K562 (cell line): ENCODE measurements around the gene CTCFL. TPM values are rescaled to one million over a fixed set of nuclear protein-coding genes. Genes with fewer than 3 reads are reported as not detected.

Experiments used
- ATAC-seq: fragments of 200-7000 bp; cut with Tn5 transposase; 3 replicates; pipeline ENCODE4 v1.9.1; 2020; ENCODE audit warnings: moderate library complexity
- BruUV-seq: library from RNA; stranded (reverse); fragments of 400-500 nt; replicated peaks from 2 replicates; lab custom pipeline; 2021; lab: Mats Ljungman, UMichigan
- CTCF ChIA-PET: fragments of 300-600 bp; formaldehyde crosslinking; extraction: SDS; loops from one replicate; lab custom pipeline; 2021; ENCODE audit warnings: low intra/inter-chr PET ratio; lab: Yijun Ruan, JAX
- POLR2A ChIA-PET: fragments of 300-600, 350-650 bp; sonication (Branson Sonifier 250); formaldehyde crosslinking; extraction: SDS; loops from one replicate; lab custom pipeline; 2021; ENCODE audit warnings: antibody characterized with exemption, inconsistent platforms; lab: Yijun Ruan, JAX
- DNase-seq, 4 experiments: peaks; one replicate each; pipeline versions ENCODE4 v3.0.0 to v3.0.0-alpha.2; 2011 to 2018; ENCODE audit warnings: low spot score in 3 of 4, mixed read lengths in 3 of 4; ENCODE audit errors: extremely low read depth in 1 of 4
- FAIRE-seq: peaks from 2 replicates; lab custom pipeline; 2011; peaks lifted over from hg19 to GRCh38; lab: Jason Lieb, UNC
- H2AFZ ChIP-seq: 2 replicates; pipeline ENCODE4 v1.6.0; 2011; ENCODE audit warnings: low read depth, low read length, control low read depth, inconsistent platforms
- H3K27ac ChIP-seq: fragments of 200-600 bp; 3 replicates; pipeline ENCODE4 v1.8.0; 2011; ENCODE audit warnings: low read depth, mild to moderate bottlenecking, control low read depth, inconsistent platforms, low read length, moderate library complexity, mixed read lengths; ENCODE audit errors: extremely low read depth
- H3K27me3 ChIP-seq, 2 experiments: fragments of 300-600 bp in 1 of 2; 2 replicates in 1 of 2; 3 replicates in 1 of 2; pipeline versions ENCODE4 v1.6.0 to v1.8.0; 2011; ENCODE audit warnings: inconsistent platforms in 2 of 2, low read length in 2 of 2, mild to moderate bottlenecking in 1 of 2, mixed read lengths in 1 of 2, moderate library complexity in 1 of 2; ENCODE audit not compliant: control insufficient read depth in 2 of 2, insufficient read depth in 2 of 2
- H3K36me3 ChIP-seq: fragments of 300-600 bp; 3 replicates; pipeline ENCODE4 v1.8.0; 2011; ENCODE audit warnings: mild to moderate bottlenecking, low read length, inconsistent platforms; ENCODE audit not compliant: control insufficient read depth, insufficient read depth
- H3K4me1 ChIP-seq, 2 experiments: fragments of 200-600 bp in 1 of 2; replicated peaks in 1 of 2; 2 replicates in 1 of 2; 3 replicates in 1 of 2; pipeline versions ENCODE4 v1.5.1 to v1.8.0; 2011; ENCODE audit warnings: inconsistent platforms in 2 of 2, low read length in 2 of 2, mild to moderate bottlenecking in 1 of 2, mixed read lengths in 1 of 2, moderate library complexity in 1 of 2; ENCODE audit not compliant: control insufficient read depth in 2 of 2, insufficient read depth in 2 of 2
- H3K4me2 ChIP-seq: 2 replicates; pipeline ENCODE4 v1.6.1; 2011; ENCODE audit warnings: low read length, control low read depth, inconsistent platforms, mixed read lengths; ENCODE audit not compliant: insufficient read depth
- H3K4me3 ChIP-seq: fragments of 200-600 bp; sonication (generic), shearing (Covaris generic); 2 replicates; pipeline ENCODE4 v1.5.1; 2016; ENCODE audit warnings: control low read depth, inconsistent platforms
- H3K79me2 ChIP-seq: fragments of 200-600 bp; 3 replicates; pipeline ENCODE4 v1.8.0; 2011; ENCODE audit warnings: low read length, inconsistent platforms; ENCODE audit not compliant: control insufficient read depth, insufficient read depth
- H3K9ac ChIP-seq, 2 experiments: 2 replicates each; pipeline versions ENCODE4 v1.6.0 to v1.6.1; 2011; ENCODE audit warnings: low read depth in 2 of 2, low read length in 2 of 2, control low read depth in 1 of 2, inconsistent platforms in 1 of 2, mild to moderate bottlenecking in 1 of 2, mixed read lengths in 1 of 2; ENCODE audit not compliant: insufficient read depth in 1 of 2
- H3K9me1 ChIP-seq: one replicate; pipeline ENCODE4 v1.6.0; 2011; ENCODE audit warnings: inconsistent platforms, mild to moderate bottlenecking, low read length, moderate library complexity; ENCODE audit not compliant: control insufficient read depth, insufficient read depth
- H3K9me3 ChIP-seq: replicated peaks from 2 replicates; pipeline ENCODE4 v1.5.1; 2011; ENCODE audit warnings: low read depth, low read length, inconsistent platforms; ENCODE audit not compliant: control insufficient read depth, insufficient read depth
- H4K20me1 ChIP-seq: replicated peaks from 2 replicates; pipeline ENCODE4 v1.6.1; 2011; ENCODE audit warnings: low read length, inconsistent platforms, mixed read lengths; ENCODE audit not compliant: control insufficient read depth, insufficient read depth
- BCOR ChIP-seq: fragments of 450-650 bp; IDR thresholded peaks from 2 replicates; pipeline ENCODE4 v1.6.1; 2016
- CLOCK ChIP-seq: fragments of 250-450 bp; sonication (Bioruptor Pico); IDR thresholded peaks from 2 replicates; pipeline ENCODE4 v1.4.0; 2020; ENCODE audit warnings: mild to moderate bottlenecking, moderate library complexity, borderline replicate concordance
- E2F6 ChIP-seq, 2 experiments: IDR thresholded peaks; 2 replicates each; pipeline ENCODE4 v1.6.1; 2011; ENCODE audit warnings: borderline replicate concordance in 1 of 2, control low read depth in 1 of 2, low read depth in 1 of 2, low read length in 1 of 2, mild to moderate bottlenecking in 1 of 2, mixed read lengths in 1 of 2, moderate library complexity in 1 of 2; ENCODE audit not compliant: insufficient read depth in 1 of 2, insufficient read length in 1 of 2, poor library complexity in 1 of 2, severe bottlenecking in 1 of 2; ENCODE audit errors: extremely low read depth in 1 of 2
- FOXJ2 ChIP-seq: fragments of 200-800 bp; sonication (Bioruptor generic); IDR thresholded peaks from 2 replicates; pipeline ENCODE4 v1.6.1; 2016; ENCODE audit warnings: missing genetic modification characterization, missing compliant biosample characterization
- GABPA ChIP-seq: fragments of 200-800 bp; sonication (Bioruptor generic); conservative IDR thresholded peaks from 2 replicates; pipeline ENCODE4 v1.6.1; 2016; ENCODE audit warnings: low read depth, missing genetic modification characterization, missing compliant biosample characterization
- HCFC1 ChIP-seq: IDR thresholded peaks from 2 replicates; pipeline ENCODE4 v1.6.1; 2012; ENCODE audit warnings: low read depth, low read length, improper control_type of control experiment
- HLTF ChIP-seq: fragments of 450-650 bp; IDR thresholded peaks from 2 replicates; pipeline ENCODE4 v1.6.1; 2016
- HMG20B ChIP-seq: fragments of 250-450 bp; sonication (Bioruptor Pico); IDR thresholded peaks from 2 replicates; pipeline ENCODE4 v1.5.0; 2021; ENCODE audit warnings: mild to moderate bottlenecking
- MTA3 ChIP-seq: fragments of 450-650 bp; formaldehyde crosslinking; IDR thresholded peaks from 2 replicates; pipeline ENCODE4 v1.6.1; 2017; ENCODE audit warnings: mild to moderate bottlenecking, borderline replicate concordance
- RBM25 ChIP-seq: fragments of 200-400 bp; formaldehyde crosslinking; IDR thresholded peaks from 2 replicates; pipeline ENCODE4 v1.6.1; 2018; ENCODE audit warnings: low read length, low read depth, moderate library complexity; ENCODE audit not compliant: severe bottlenecking
- SMARCA5 ChIP-seq: fragments of 450-650 bp; IDR thresholded peaks from 2 replicates; pipeline ENCODE4 v1.6.1; 2016
- ZNF224 ChIP-seq: sonication (generic); formaldehyde crosslinking; IDR thresholded peaks from 2 replicates; pipeline ENCODE4 v1.8.0; 2022; ENCODE audit warnings: mild to moderate bottlenecking, missing genetic modification reagents
- ZNF24 ChIP-seq: fragments of 450-650 bp; IDR thresholded peaks from 2 replicates; pipeline ENCODE4 v1.6.1; 2016
- ZNF586 ChIP-seq: fragments of 450-650 bp; formaldehyde crosslinking; conservative IDR thresholded peaks from 2 replicates; pipeline ENCODE4 v1.4.0; 2020; ENCODE audit warnings: mild to moderate bottlenecking, moderate library complexity
- ZNF740 ChIP-seq, 3 experiments: fragments of 200-800 bp in 1 of 3; sonication (Bioruptor generic) in 1 of 3; sonication (generic) in 1 of 3; formaldehyde crosslinking in 1 of 3; IDR thresholded peaks; 2 replicates each; pipeline versions ENCODE4 v1.6.1 to v1.8.0; 2016 to 2022; ENCODE audit warnings: mild to moderate bottlenecking in 2 of 3, missing compliant biosample characterization in 2 of 3, missing genetic modification characterization in 2 of 3, missing genetic modification reagents in 1 of 3
- WGBS: fragments of 100-300 bp; shearing (Covaris generic); methylation state at CpG from one replicate; pipeline ENCODE4 v1.1.6; 2016; ENCODE audit warnings: low coverage, mixed read lengths; ENCODE audit not compliant: insufficient coverage; ENCODE audit errors: missing lambda C conversion rate; 5-methylcytosine and 5-hydroxymethylcytosine counted together
- in situ Hi-C: fragments of 300-500 bp; cut with MboI; formaldehyde crosslinking; loops from 4 replicates; pipeline ENCODE4 v1.15.0; 2018; ENCODE audit warnings: inconsistent platforms, mixed read lengths
- intact Hi-C: fragments of 100-400 bp; cut with micrococcal nuclease; formaldehyde crosslinking; loops from 2 replicates; pipeline ENCODE4 v1.14.2; 2022
- polyA plus RNA-seq, 8 experiments: library from polyadenylated mRNA; depleted of rRNA in 4 of 8; stranded (reverse) in 5 of 8; unstranded in 3 of 8; fragments of >200 nt; fragmentation: Nextera tagmentation in 2 of 8; fragmentation: Illumina TruSeq in 1 of 8; extraction: Ambion mirVana in 2 of 8; extraction: Trizol in 1 of 8; gene quantifications; 2 replicates each; pipeline versions ENCODE4 v1.2.1 to v1.2.3, GENCODE V29; 2011 to 2014; ENCODE audit warnings: inconsistent platforms in 1 of 8, missing spikeins in 1 of 8
- total RNA-seq, 7 experiments: library from RNA; depleted of rRNA in 6 of 7; stranded (reverse); fragments of >200 nt in 6 of 7; fragmentation: Illumina TruSeq in 2 of 7; extraction: Trizol in 2 of 7; gene quantifications; 2 replicates each; pipeline versions ENCODE4 v1.2.1 to v1.2.3, GENCODE V29; 2011 to 2021; ENCODE audit warnings: low replicate concordance in 1 of 7

CTCFL gene
- total and polyA plus RNA-seq, 9 of the 15 experiments (the other 6 are each of a cell fraction or from before 2014, with no cell fraction given), result 42.4 to 188 (median 111) TPM

- CTCF ChIA-PET, result no interaction called here
- TF ChIP-seq ZNF586 (CRISPR knock-in tag) (no peak), SMARCA5 (peak; percentile 73; the same call in 1 of the 2 replicates), HCFC1 (no peak), ZNF24 (0 out of 2 replicates have a peak, but pooled peaks have one; percentile 2), RBM25 (peak; percentile 88), BCOR (peak; percentile 78), E2F6 (IDR thresholded peaks at IDR 0.05; ENCODE audit: borderline replicate concordance in 1 of 2, extremely low read depth in 1 of 2, insufficient read depth in 1 of 2, insufficient read length in 1 of 2, low read depth in 1 of 2, low read length in 1 of 2, poor library complexity in 1 of 2, severe bottlenecking in 1 of 2) (peak in 1 of 2 experiments; percentile 17), HLTF (peak; percentile 79; the same call in 1 of the 2 replicates), ZNF224 (CRISPR knock-in tag) (no peak), FOXJ2 (tag) (no peak), ZNF740 (CRISPR knock-in tag; IDR thresholded peaks at IDR 0.05) (0 out of 2 replicates have a peak, but pooled peaks have one; percentile 45), ZNF740 (tag; IDR thresholded peaks at IDR 0.05) (no peak), GABPA (tag) (no peak), MTA3 (no peak), CLOCK (CRISPR knock-in tag) (no peak), HMG20B (no peak)
- TF ChIP-seq, all 486 proteins: peak for 7
- in situ Hi-C loops, result no loop called here
- peak overlapping the region; percentile 22 for H2AFZ ChIP-seq
- DNase-seq, result no peak
- no peaks in the 10 kb centered on the region for H3K27me3 ChIP-seq
- H3K27ac ChIP-seq, result peak overlapping the region; percentile 62
- POLR2A ChIA-PET, result interaction anchor here (0.6 to 1.1 kb wide), 6 partner anchors 8 to 59 kb away, joined by 3 to 4 read pairs (median 3); no protein-coding TSS in a partner anchor
- H3K79me2 ChIP-seq, result no peaks in the 10 kb centered on the region
- 70% methylated on average over 14 of the region's 14 CpGs for WGBS
- H3K36me3 ChIP-seq, result no peaks in the 10 kb centered on the region
- H3K4me1 ChIP-seq, result peaks cover 47 to 55% of the 10 kb centered on the region in 2 experiments
- H3K9ac ChIP-seq, result peak overlapping the region; percentile 32 to 51; a peak in 2 of 4 replicates
- 0 out of 2 replicates have a peak overlapping the region, but pooled peaks have one; percentile 29 for H3K4me2 ChIP-seq
- H4K20me1 ChIP-seq, result no peaks in the 10 kb centered on the region
- H3K9me3 ChIP-seq, result 0 out of 2 replicates have a peak, but pooled peaks cover 4% of the 10 kb centered on the region
- no peak for ATAC-seq
- H3K9me1 ChIP-seq, result peaks cover 4% of the 10 kb centered on the region
- intact Hi-C loops, result loop anchor here (5.0 kb wide), 1 partner anchor 57 kb away; the partner anchor contains the start of gene RBM38
- no peak overlapping the region for H3K4me3 ChIP-seq
- peak; percentile 26 for FAIRE-seq
- BruUV-seq, result no TSS peak
Measured at GRCh38 chr20:57449398-57450354, 75.3 kb downstream of the CTCFL start.
